ENCODE measurements around the gene HAS3.
A peak's percentile ranks its signal among the peaks of the same experiment; 100 is the strongest.
"Not testable (repeated sequence)": the region's sequence is repeated elsewhere in the genome, so short reads cannot be mapped to it uniquely, and the experiment has no call there.

The HAS3 gene

GRCh38 chr16:69116906-69117305, 11.5 kb downstream of the HAS3 start:
- H3K27ac Mint-ChIP-seq, result no peak overlapping the region
- DNase-seq (ENCODE audit: low spot score), result no peak
- peaks cover 27% of the 10 kb centered on the region for H3K36me3 Mint-ChIP-seq (ENCODE audit: low read depth)
- no peaks in the 10 kb centered on the region for H3K4me1 Mint-ChIP-seq (ENCODE audit: low read depth)
- no peaks in the 10 kb centered on the region for H3K9me3 Mint-ChIP-seq
- H3K27me3 Mint-ChIP-seq (ENCODE audit: low read depth), result no peaks in the 10 kb centered on the region
- no peak overlapping the region for H3K4me3 Mint-ChIP-seq

- Mint-ChIP-seq H3K36me3 (ENCODE audit: low read depth) (peaks cover 29% of the 10 kb centered on the region), H3K4me3 (no peak overlapping the region), H3K4me1 (ENCODE audit: low read depth) (no peaks in the 10 kb centered on the region), H3K9me3 (no peaks in the 10 kb centered on the region), H3K27me3 (ENCODE audit: low read depth) (no peaks in the 10 kb centered on the region), H3K27ac (no peak overlapping the region)
- no peak for DNase-seq (ENCODE audit: low spot score)
These were observed 13.0 kb downstream of the HAS3 start for GRCh38 chr16:69118468-69118867.

GRCh38 chr16:69118994-69119393, 13.5 kb downstream of the HAS3 start:
- Mint-ChIP-seq H3K4me1 (ENCODE audit: low read depth) (peaks cover under 1% of the 10 kb centered on the region), H3K9me3 (no peaks in the 10 kb centered on the region), H3K36me3 (ENCODE audit: low read depth) (peaks cover 32% of the 10 kb centered on the region), H3K27me3 (ENCODE audit: low read depth) (no peaks in the 10 kb centered on the region), H3K27ac (no peak overlapping the region), H3K4me3 (no peak overlapping the region)
- DNase-seq (ENCODE audit: low spot score), result no peak

GRCh38 chr16:69119536-69119935, 14.1 kb downstream of the HAS3 start:
- Mint-ChIP-seq H3K9me3 (no peaks in the 10 kb centered on the region), H3K36me3 (ENCODE audit: low read depth) (peaks cover 34% of the 10 kb centered on the region), H3K27me3 (ENCODE audit: low read depth) (no peaks in the 10 kb centered on the region), H3K27ac (no peak overlapping the region), H3K4me1 (ENCODE audit: low read depth) (peaks cover 2% of the 10 kb centered on the region), H3K4me3 (no peak overlapping the region)
- DNase-seq (ENCODE audit: low spot score), result no peak

GRCh38 chr16:69120096-69120664, 14.7 kb downstream of the HAS3 start:
- no peaks in the 10 kb centered on the region for H3K27me3 Mint-ChIP-seq (ENCODE audit: low read depth)
- H3K27ac Mint-ChIP-seq, result no peak overlapping the region
- H3K4me1 Mint-ChIP-seq (ENCODE audit: low read depth), result peaks cover 2% of the 10 kb centered on the region
- no peak for DNase-seq (ENCODE audit: low spot score)
- peaks cover 34% of the 10 kb centered on the region for H3K36me3 Mint-ChIP-seq (ENCODE audit: low read depth)
- H3K4me3 Mint-ChIP-seq, result no peak overlapping the region
- H3K9me3 Mint-ChIP-seq, result no peaks in the 10 kb centered on the region

- no peak overlapping the region for H3K27ac Mint-ChIP-seq
- peak; percentile 44 for DNase-seq (ENCODE audit: low spot score)
- peaks cover 31% of the 10 kb centered on the region for H3K36me3 Mint-ChIP-seq (ENCODE audit: low read depth)
- H3K4me3 Mint-ChIP-seq, result no peak overlapping the region
- no peaks in the 10 kb centered on the region for H3K9me3 Mint-ChIP-seq
- no peaks in the 10 kb centered on the region for H3K27me3 Mint-ChIP-seq (ENCODE audit: low read depth)
- H3K4me1 Mint-ChIP-seq (ENCODE audit: low read depth), result peaks cover 5% of the 10 kb centered on the region
These were observed 18.5 kb downstream of the HAS3 start for GRCh38 chr16:69123910-69124309.

- H3K4me3 Mint-ChIP-seq; DNase-seq (ENCODE audit: low spot score); H3K4me1 Mint-ChIP-seq (ENCODE audit: low read depth); H3K27ac Mint-ChIP-seq; H3K27me3 Mint-ChIP-seq (ENCODE audit: low read depth); H3K9me3 Mint-ChIP-seq: not testable (repeated sequence)
- H3K36me3 Mint-ChIP-seq (ENCODE audit: low read depth), result peaks cover 26% of the 10 kb centered on the region
These were observed 19.0 kb downstream of the HAS3 start for GRCh38 chr16:69124406-69124805.

GRCh38 chr16:69124961-69125360, 19.5 kb downstream of the HAS3 start:
- H3K9me3 Mint-ChIP-seq; H3K4me1 Mint-ChIP-seq (ENCODE audit: low read depth); H3K27me3 Mint-ChIP-seq (ENCODE audit: low read depth); H3K4me3 Mint-ChIP-seq; H3K27ac Mint-ChIP-seq; DNase-seq (ENCODE audit: low spot score): not testable (repeated sequence)
- H3K36me3 Mint-ChIP-seq (ENCODE audit: low read depth), result peaks cover 31% of the 10 kb centered on the region

- Mint-ChIP-seq H3K27me3 (ENCODE audit: low read depth) (no peaks in the 10 kb centered on the region), H3K36me3 (ENCODE audit: low read depth) (peaks cover 26% of the 10 kb centered on the region), H3K4me3 (no peak overlapping the region), H3K4me1 (ENCODE audit: low read depth) (peaks cover 17% of the 10 kb centered on the region), H3K27ac (no peak overlapping the region), H3K9me3 (no peaks in the 10 kb centered on the region)
- DNase-seq (ENCODE audit: low spot score), result no peak
These were observed 20.8 kb downstream of the HAS3 start for GRCh38 chr16:69126221-69126620.

- H3K9me3 Mint-ChIP-seq; H3K27me3 Mint-ChIP-seq (ENCODE audit: low read depth); H3K4me3 Mint-ChIP-seq; DNase-seq (ENCODE audit: low spot score): not testable (repeated sequence)
- peaks cover 22% of the 10 kb centered on the region for H3K4me1 Mint-ChIP-seq (ENCODE audit: low read depth)
- peaks cover 25% of the 10 kb centered on the region for H3K36me3 Mint-ChIP-seq (ENCODE audit: low read depth)
- peak overlapping the region; percentile 7 for H3K27ac Mint-ChIP-seq
These were observed 21.3 kb downstream of the HAS3 start for GRCh38 chr16:69126801-69127200.

- DNase-seq (ENCODE audit: low spot score), result no peak
- H3K9me3 Mint-ChIP-seq, result no peaks in the 10 kb centered on the region
- no peak overlapping the region for H3K27ac Mint-ChIP-seq
- H3K4me3 Mint-ChIP-seq, result no peak overlapping the region
- H3K36me3 Mint-ChIP-seq (ENCODE audit: low read depth), result peaks cover 25% of the 10 kb centered on the region
- H3K4me1 Mint-ChIP-seq (ENCODE audit: low read depth), result peaks cover 24% of the 10 kb centered on the region
- H3K27me3 Mint-ChIP-seq (ENCODE audit: low read depth), result no peaks in the 10 kb centered on the region
These were observed 22.6 kb downstream of the HAS3 start for GRCh38 chr16:69127966-69128510.

- Mint-ChIP-seq H3K27ac (no peak overlapping the region), H3K4me1 (ENCODE audit: low read depth) (peaks cover 40% of the 10 kb centered on the region), H3K4me3 (peak overlapping the region; percentile 57), H3K36me3 (ENCODE audit: low read depth) (peaks cover 31% of the 10 kb centered on the region), H3K9me3 (no peaks in the 10 kb centered on the region), H3K27me3 (ENCODE audit: low read depth) (no peaks in the 10 kb centered on the region)
- DNase-seq (ENCODE audit: low spot score), result no peak
These were observed 25.0 kb downstream of the HAS3 start for GRCh38 chr16:69130461-69130860.

GRCh38 chr16:69131167-69131838, 25.9 kb downstream of the HAS3 start:
- Mint-ChIP-seq H3K27ac (peak overlapping the region; percentile 91), H3K36me3 (ENCODE audit: low read depth) (peaks cover 31% of the 10 kb centered on the region), H3K4me1 (ENCODE audit: low read depth) (peaks cover 41% of the 10 kb centered on the region), H3K27me3 (ENCODE audit: low read depth) (no peaks in the 10 kb centered on the region), H3K9me3 (no peaks in the 10 kb centered on the region), H3K4me3 (peak overlapping the region; percentile 96)
- no peak for DNase-seq (ENCODE audit: low spot score)

- H3K36me3 Mint-ChIP-seq (ENCODE audit: low read depth), result peaks cover 37% of the 10 kb centered on the region
- peak overlapping the region; percentile 91 for H3K27ac Mint-ChIP-seq
- DNase-seq (ENCODE audit: low spot score), result peak; percentile 74
- H3K4me1 Mint-ChIP-seq (ENCODE audit: low read depth), result peaks cover 41% of the 10 kb centered on the region
- peak overlapping the region; percentile 96 for H3K4me3 Mint-ChIP-seq
- H3K9me3 Mint-ChIP-seq, result no peaks in the 10 kb centered on the region
- H3K27me3 Mint-ChIP-seq (ENCODE audit: low read depth), result no peaks in the 10 kb centered on the region
These were observed 26.5 kb downstream of the HAS3 start for GRCh38 chr16:69131839-69132423.
